Uterus (tissue), 2 donors: ENCODE data around the gene FOXE1.

ENCODE experiments used
- POLR2A ChIP-seq, 2 donors: fragments of 450-650 bp; IDR thresholded peaks; one replicate each; pipeline ENCODE4 v1.6.1; 2016; ENCODE audit warnings: antibody characterized with exemption in 2 of 2, mild to moderate bottlenecking in 1 of 2, moderate library complexity in 1 of 2
- TF ChIP-seq, protein P1 (sequence below), 4 experiments: fragments of 200-600 bp in 2 of 4; fragments of 450-650 bp in 2 of 4; sonication (generic) in 2 of 4; IDR thresholded peaks; one replicate each; pipeline ENCODE4 v1.5.1; 2016 to 2019; ENCODE audit warnings: antibody characterized with exemption in 4 of 4, mild to moderate bottlenecking in 2 of 4, moderate library complexity in 1 of 4

DNA sequence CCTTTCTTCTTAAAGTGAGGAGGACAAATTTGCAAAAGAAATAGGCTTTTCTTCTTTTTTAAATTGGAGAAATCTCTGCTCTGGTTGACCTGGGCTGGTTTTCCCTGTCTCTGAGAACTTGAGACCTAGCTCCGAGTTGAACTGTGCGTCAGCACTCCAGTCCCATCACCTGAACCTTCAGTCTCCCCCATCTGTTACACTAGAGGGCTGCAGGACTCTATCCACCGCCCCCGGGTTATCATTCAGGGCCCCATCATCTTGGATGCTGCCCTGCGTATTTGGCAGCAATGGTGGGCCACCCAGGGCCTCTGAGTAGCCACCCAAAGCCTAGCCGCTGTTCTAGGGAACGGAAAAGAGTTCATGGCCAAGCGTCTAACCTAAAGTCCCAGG, 2.5 kb downstream of the FOXE1 start:
- TF ChIP-seq, protein P1, sequence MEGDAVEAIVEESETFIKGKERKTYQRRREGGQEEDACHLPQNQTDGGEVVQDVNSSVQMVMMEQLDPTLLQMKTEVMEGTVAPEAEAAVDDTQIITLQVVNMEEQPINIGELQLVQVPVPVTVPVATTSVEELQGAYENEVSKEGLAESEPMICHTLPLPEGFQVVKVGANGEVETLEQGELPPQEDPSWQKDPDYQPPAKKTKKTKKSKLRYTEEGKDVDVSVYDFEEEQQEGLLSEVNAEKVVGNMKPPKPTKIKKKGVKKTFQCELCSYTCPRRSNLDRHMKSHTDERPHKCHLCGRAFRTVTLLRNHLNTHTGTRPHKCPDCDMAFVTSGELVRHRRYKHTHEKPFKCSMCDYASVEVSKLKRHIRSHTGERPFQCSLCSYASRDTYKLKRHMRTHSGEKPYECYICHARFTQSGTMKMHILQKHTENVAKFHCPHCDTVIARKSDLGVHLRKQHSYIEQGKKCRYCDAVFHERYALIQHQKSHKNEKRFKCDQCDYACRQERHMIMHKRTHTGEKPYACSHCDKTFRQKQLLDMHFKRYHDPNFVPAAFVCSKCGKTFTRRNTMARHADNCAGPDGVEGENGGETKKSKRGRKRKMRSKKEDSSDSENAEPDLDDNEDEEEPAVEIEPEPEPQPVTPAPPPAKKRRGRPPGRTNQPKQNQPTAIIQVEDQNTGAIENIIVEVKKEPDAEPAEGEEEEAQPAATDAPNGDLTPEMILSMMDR (IDR thresholded peaks at IDR 0.05), result no peak
- no peak for TF ChIP-seq POLR2A (IDR thresholded peaks at IDR 0.05)
